ENCODE data around the gene MEX3A. TPM values are rescaled to one million over a fixed set of nuclear protein-coding genes. Genes with fewer than 3 reads are reported as not detected.

MEX3A gene
- total RNA-seq, 1 experiment from 2014 or later, result 6.1 TPM

- Histone ChIP-seq H3K27me3 (ENCODE audit: insufficient read depth, low read length) (no peaks in the 10 kb centered on the region), H3K79me2 (ENCODE audit: insufficient read depth, low read length) (no peaks in the 10 kb centered on the region), H3K9me3 (ENCODE audit: control insufficient read depth in 1 of 2, insufficient read depth in 1 of 2, low read depth in 1 of 2, low read length in 2 of 2) (no peaks in the 10 kb centered on the region), H2AFZ (ENCODE audit: low read depth, low read length, poor library complexity, severe bottlenecking) (no peak overlapping the region), H3K4me2 (ENCODE audit: low read length) (no peak overlapping the region), H4K20me1 (ENCODE audit: insufficient read depth) (no peaks in the 10 kb centered on the region), H3K4me1 (ENCODE audit: control insufficient read depth in 1 of 2, insufficient read depth in 2 of 2, low read length in 2 of 2) (no peaks in the 10 kb centered on the region), H3K27ac (ENCODE audit: low read depth, low read length) (no peak overlapping the region), H3K4me3 (replicated peaks in 1 of 2; ENCODE audit: low read depth in 1 of 2, low read length in 2 of 2) (no peak overlapping the region), H3K9ac (ENCODE audit: low read length) (no peak overlapping the region), H3K9me2 (ENCODE audit: insufficient read depth) (no peaks in the 10 kb centered on the region), H3K36me3 (ENCODE audit: control insufficient read depth in 1 of 2, insufficient read depth in 2 of 2, low read length in 2 of 2) (peaks cover 2 to 3% of the 10 kb centered on the region in 2 experiments; a peak in 2 of 4 replicates)
- intact Hi-C loops (cut with micrococcal nuclease), result no loop called here
- ChIA-PET RAD21 (ENCODE audit: low non-redundant PET in 1 of 2, low total read pairs in 2 of 2, uncharacterized antibody in 2 of 2, unreplicated experiment in 2 of 2) (no interaction called here), POLR2A (no interaction called here), CTCF (interaction anchor here (0.6 kb wide), 1 partner anchor 226 kb away, joined by 3 read pairs; no protein-coding TSS in a partner anchor)
- ATAC-seq, result no peak
- TF ChIP-seq YY1 (IDR thresholded peaks at IDR 0.05; ENCODE audit: extremely low read depth, insufficient replicate concordance, low read depth, low read length) (no peak), SP1 (IDR thresholded peaks at IDR 0.05; ENCODE audit: low read depth) (no peak), SRF (IDR thresholded peaks at IDR 0.05; ENCODE audit: low read depth) (no peak), ATF3 (IDR thresholded peaks at IDR 0.05) (no peak), FOSL1 (IDR thresholded peaks at IDR 0.05; ENCODE audit: low read depth) (no peak), CEBPB (IDR thresholded peaks at IDR 0.05; ENCODE audit: low read depth) (no peak), ZNF274 (IDR thresholded peaks at IDR 0.05; ENCODE audit: low read depth, low read length) (no peak), EGR1 (IDR thresholded peaks at IDR 0.05; ENCODE audit: low read depth) (no peak), TCF7L2 (IDR thresholded peaks at IDR 0.05; ENCODE audit: borderline replicate concordance, extremely low read depth, insufficient read depth, insufficient read length) (no peak), CTCF (IDR thresholded peaks at IDR 0.05 in 2 of 3, conservative IDR thresholded peaks at IDR 0.05 in 1 of 3; ENCODE audit: borderline replicate concordance in 1 of 3, insufficient read depth in 1 of 3, low read depth in 2 of 3, low read length in 2 of 3) (no peak), ZFX (IDR thresholded peaks at IDR 0.05) (no peak), EZH2 (IDR thresholded peaks at IDR 0.05) (no peak), CBX3 (IDR thresholded peaks at IDR 0.05; ENCODE audit: low read depth) (no peak), REST (IDR thresholded peaks at IDR 0.05; ENCODE audit: low read depth) (no peak), JUND (IDR thresholded peaks at IDR 0.05) (no peak), EZH2phosphoT487 (IDR thresholded peaks at IDR 0.05; ENCODE audit: borderline replicate concordance) (no peak), POLR2A (IDR thresholded peaks at IDR 0.05; ENCODE audit: borderline replicate concordance, extremely low read depth, insufficient read depth, insufficient read length) (no peak), POLR2AphosphoS5 (IDR thresholded peaks at IDR 0.05; ENCODE audit: low read depth, low read length) (no peak)
- DNase-seq (ENCODE audit: low read depth, low spot score), result no peak
- no TSS peak for BruUV-seq (replicated peaks)
These were observed 49.3 kb downstream of the MEX3A start for GRCh38 chr1:156033011-156033410.
